Fibroblast of mammary gland (primary cell): Measurements from ENCODE around the gene STARD8.
"Not testable (repeated sequence)": the region's sequence is repeated elsewhere in the genome, so short reads cannot be mapped to it uniquely, and the experiment has no call there.

Experiments used
- DNase-seq: peaks from one replicate; pipeline ENCODE4 v3.0.0-alpha.2; 2010; ENCODE audit warnings: low read depth
- H3K4me3 ChIP-seq: 2 replicates; pipeline ENCODE4 v1.5.1; 2011; ENCODE audit warnings: low read depth, mild to moderate bottlenecking, low read length, moderate library complexity; ENCODE audit not compliant: control insufficient read depth
- CTCF ChIP-seq: conservative IDR thresholded peaks from 2 replicates; pipeline ENCODE4 v1.5.1; 2011; ENCODE audit warnings: low read depth, low read length, inconsistent platforms; ENCODE audit not compliant: control insufficient read depth, insufficient read depth

STARD8 gene

GRCh38 chrX:68650491-68650890 lies 3.0 kb downstream of the STARD8 start:
- no peak for TF ChIP-seq CTCF
- H3K4me3 ChIP-seq = no peak overlapping the region
- peak; percentile 70 for DNase-seq

- no peak overlapping the region for H3K4me3 ChIP-seq
- peak; percentile 40 for DNase-seq
- TF ChIP-seq CTCF = no peak
Observed at GRCh38 chrX:68651110-68651509, 3.6 kb downstream of the STARD8 start.

DNA sequence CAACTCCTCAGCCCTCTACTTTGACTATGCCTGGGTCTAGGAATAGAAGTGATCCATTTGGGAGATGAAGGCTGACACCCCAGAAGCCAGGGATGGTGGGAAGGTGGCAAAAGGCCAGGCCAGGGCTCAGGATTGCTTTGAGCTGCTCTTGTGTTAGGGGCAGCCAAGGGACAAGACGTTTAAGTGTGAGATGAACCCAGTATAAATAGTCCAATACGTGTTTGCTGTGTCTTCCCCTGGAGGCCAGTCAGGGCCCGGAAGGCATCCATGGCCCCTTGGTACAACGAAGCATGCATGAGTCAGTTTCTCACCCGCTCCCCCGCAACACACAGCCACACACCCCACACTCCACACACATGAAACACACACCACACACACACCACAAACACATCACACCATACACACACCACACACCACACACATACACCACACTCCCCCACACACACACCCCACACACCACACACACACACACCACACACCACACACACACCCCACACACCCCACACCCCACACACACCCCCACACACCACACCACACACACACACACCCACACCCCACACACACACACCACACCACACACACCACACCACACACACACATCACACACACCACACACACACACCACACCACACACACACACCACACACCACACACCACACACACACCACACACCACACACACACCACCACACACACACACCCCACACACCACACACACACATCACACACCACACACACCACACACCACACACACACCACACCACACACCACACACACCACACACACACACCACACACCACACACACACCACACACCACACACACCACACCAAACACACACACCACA lies 5.1 kb downstream of the STARD8 start:
- H3K4me3 ChIP-seq = no peak overlapping the region
- peak; percentile 57 for DNase-seq
- TF ChIP-seq CTCF = no peak

DNA sequence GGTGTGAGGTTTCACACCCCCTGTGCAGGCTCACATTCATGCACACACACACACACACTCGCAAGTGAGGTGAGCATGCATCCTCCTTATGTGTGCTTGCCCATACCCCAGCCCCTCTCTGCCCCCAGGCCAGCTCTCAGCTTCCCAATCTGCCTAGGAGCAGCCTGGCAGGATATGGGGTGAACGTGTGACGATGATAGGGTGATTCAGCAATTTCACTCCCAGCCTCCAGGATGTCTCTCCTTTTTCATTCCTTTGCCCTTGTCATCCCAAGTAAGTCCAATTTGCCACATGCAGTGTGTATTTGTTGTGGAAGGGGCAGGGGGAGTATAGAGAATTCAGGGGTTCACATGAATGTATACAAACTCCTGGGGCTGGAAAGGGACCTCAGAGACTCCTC lies 7.2 kb downstream of the STARD8 start:
- DNase-seq = no peak
- no peak overlapping the region for H3K4me3 ChIP-seq
- TF ChIP-seq CTCF = no peak

DNA sequence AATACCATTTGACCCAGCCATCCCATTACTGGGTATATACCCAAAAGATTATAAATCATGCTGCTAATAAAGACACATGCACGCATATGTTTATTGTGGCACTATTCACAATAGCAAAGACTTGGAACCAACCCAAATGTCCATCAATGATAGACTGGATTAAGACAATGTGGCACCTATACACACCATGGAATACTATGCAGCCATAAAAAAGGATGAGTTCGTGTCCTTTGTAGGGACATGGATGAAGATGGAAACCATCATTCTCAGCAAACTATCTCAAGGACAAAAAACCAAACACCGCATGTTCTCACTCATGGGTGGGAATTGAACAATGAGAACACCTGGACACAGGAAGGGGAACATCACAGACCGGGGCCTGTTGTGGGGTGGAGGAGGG lies 9.0 kb downstream of the STARD8 start:
- not testable (repeated sequence) for H3K4me3 ChIP-seq, DNase-seq

- DNase-seq = peak; percentile 16
- H3K4me3 ChIP-seq = no peak overlapping the region
- TF ChIP-seq CTCF = no peak
Observed at GRCh38 chrX:68658530-68658929, 11.1 kb downstream of the STARD8 start.

DNA sequence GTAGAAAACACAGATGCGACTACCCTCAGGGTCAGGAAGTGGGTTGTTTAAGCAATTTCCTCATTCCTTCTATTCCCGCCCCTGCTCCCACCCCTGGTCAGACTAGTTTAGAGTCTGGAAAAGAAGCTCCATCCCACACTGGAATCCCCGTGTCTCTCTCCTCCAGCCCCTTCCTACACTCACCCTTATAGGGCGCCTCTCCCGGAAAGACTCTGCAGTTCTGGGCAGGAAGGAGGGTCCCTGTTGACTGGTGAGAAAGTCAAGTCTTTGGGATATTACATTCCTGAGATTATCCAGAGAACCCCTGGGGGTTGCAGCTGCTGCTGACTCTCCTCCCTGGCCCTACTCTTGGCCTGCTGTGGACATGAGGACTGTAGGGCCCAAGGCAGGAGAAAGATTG lies 11.9 kb downstream of the STARD8 start:
- no peak for TF ChIP-seq CTCF
- no peak for DNase-seq
- H3K4me3 ChIP-seq = no peak overlapping the region
